Bronchial epithelial cell (primary cell): ENCODE results near the gene CFAP74. TPM values are rescaled to one million over a fixed set of nuclear protein-coding genes. Genes with fewer than 3 reads are reported as not detected.

Experiments used
- DNase-seq: peaks from one replicate; pipeline ENCODE4 v3.0.0-alpha.2; 2010; ENCODE audit warnings: low read depth
- FAIRE-seq: peaks from 2 replicates; lab custom pipeline; 2011; peaks lifted over from hg19 to GRCh38; lab: Jason Lieb, UNC
- H3K27me3 ChIP-seq: 2 replicates; pipeline ENCODE4 v1.5.1; 2011; ENCODE audit warnings: low read length; ENCODE audit not compliant: control insufficient read depth, insufficient read depth
- H3K36me3 ChIP-seq: 2 replicates; pipeline ENCODE4 v1.5.1; 2011; ENCODE audit warnings: low read length; ENCODE audit not compliant: control insufficient read depth, insufficient read depth
- H3K4me3 ChIP-seq: 2 replicates; pipeline ENCODE4 v1.5.1; 2011; ENCODE audit warnings: mild to moderate bottlenecking, low read depth, low read length, control low read depth
- total RNA-seq: library from RNA; depleted of rRNA; stranded (reverse); fragments of >200 nt; gene quantifications from 2 replicates; pipeline ENCODE4 v1.2.1, GENCODE V29; 2014
- TF ChIP-seq, protein P1 (sequence below): IDR thresholded peaks from 2 replicates; pipeline ENCODE4 v1.5.1; 2011; ENCODE audit warnings: mild to moderate bottlenecking, moderate library complexity, low read length, control low read depth, inconsistent platforms; ENCODE audit not compliant: insufficient read depth, severe bottlenecking

Gene CFAP74
- total RNA-seq, 1 donor from 2014 or later: not detected

DNA sequence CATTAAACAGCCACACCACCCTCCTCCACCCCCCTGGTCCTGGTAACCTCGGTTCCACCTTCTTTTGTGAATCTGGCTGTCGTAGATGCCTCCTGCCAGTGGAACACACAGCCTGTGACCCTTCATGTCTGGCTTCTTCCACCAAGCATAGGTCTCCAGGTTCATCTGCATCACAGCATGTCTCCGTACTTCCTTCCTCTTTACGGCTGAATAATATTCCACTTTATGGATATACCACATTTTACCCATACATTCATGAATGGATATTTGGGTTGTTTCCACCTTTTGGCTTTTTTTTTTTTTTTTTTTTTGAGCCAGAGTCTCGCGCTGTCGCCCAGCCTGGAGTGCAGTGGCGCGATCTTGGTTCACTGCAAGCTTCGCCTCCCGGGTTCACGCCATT is 100.4 kb downstream of the CFAP74 start:
- FAIRE-seq (no peak), DNase-seq (no peak)

DNA sequence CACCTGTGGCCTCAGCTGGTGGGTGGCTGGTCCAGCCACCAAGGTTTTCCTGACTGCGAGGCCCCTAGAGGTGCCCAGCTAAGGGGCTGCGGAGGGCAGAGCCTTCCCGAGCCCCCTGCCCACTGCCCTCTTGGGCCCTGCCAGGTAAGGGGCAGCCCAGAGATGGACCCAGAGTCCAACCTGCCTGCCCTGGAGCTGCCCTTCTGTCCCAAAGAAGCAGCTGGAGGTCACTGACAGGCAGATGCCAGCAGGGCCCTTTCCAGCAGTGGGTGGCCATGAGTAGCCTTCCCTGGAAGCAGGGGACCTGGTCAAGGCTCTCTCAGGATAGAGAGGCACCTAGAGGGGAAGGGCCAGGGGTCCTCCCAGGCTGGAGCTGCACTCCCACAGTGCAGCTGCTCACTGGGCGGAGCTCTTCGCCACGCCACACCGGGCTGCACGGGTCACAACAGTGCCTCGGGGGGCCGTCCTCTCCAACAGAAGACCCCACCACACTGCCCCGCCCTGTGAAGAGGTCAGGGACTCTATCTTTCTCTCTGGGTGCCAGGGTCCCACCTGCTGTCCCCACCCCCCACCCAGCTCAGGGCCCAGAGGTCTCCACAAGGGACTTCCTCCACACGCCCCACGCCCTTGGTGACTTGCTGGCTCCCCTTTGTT is 101.8 kb downstream of the CFAP74 start:
- FAIRE-seq (no peak), DNase-seq (no peak)
- Histone ChIP-seq H3K36me3 (no peaks in the 10 kb centered on the region), H3K27me3 (no peaks in the 10 kb centered on the region), H3K4me3 (no peak overlapping the region)
- TF ChIP-seq, protein P1, sequence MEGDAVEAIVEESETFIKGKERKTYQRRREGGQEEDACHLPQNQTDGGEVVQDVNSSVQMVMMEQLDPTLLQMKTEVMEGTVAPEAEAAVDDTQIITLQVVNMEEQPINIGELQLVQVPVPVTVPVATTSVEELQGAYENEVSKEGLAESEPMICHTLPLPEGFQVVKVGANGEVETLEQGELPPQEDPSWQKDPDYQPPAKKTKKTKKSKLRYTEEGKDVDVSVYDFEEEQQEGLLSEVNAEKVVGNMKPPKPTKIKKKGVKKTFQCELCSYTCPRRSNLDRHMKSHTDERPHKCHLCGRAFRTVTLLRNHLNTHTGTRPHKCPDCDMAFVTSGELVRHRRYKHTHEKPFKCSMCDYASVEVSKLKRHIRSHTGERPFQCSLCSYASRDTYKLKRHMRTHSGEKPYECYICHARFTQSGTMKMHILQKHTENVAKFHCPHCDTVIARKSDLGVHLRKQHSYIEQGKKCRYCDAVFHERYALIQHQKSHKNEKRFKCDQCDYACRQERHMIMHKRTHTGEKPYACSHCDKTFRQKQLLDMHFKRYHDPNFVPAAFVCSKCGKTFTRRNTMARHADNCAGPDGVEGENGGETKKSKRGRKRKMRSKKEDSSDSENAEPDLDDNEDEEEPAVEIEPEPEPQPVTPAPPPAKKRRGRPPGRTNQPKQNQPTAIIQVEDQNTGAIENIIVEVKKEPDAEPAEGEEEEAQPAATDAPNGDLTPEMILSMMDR: no peak

More for the DNA sequence above, 100.4 kb downstream of the CFAP74 start:
- TF ChIP-seq, protein P1: no peak
- Histone ChIP-seq H3K27me3 (no peaks in the 10 kb centered on the region), H3K36me3 (no peaks in the 10 kb centered on the region), H3K4me3 (no peak overlapping the region)

DNA sequence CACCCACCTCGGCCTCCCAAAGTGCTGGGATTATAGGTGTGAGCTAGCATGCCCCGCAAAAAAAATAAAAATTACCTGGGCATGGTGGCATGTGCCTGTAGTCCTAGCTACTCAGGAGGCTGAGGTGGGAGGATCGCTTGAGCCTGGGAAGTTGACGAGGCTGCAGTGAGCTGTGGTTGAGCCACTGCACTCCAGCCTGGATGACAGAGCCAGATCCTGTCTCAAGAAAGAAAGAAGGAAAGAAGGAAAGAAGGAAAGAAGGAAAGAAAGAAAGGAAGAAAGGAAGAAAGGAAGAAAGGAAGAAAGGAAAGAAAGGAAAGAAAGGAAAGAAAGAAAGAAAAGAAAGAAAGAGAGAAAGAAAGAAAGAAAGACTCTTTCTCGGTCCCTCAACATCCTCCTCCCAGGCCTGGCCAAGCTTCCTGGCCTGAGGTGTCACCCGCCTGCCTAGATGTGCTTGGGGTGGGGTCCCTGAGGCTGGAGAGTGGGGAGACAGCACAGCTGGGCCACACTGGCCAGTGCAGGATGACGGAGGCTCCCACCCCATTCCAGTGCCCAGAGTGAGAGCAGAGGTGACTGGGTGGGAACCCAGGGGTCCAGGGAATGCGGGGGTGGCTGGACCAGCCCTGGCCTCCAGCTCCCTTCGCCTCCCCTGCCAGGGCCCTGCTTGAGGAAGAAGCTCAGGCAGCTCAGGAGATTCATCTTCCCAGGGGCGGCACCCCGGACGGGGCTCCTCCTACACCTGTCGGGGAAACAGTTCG is 102.5 kb downstream of the CFAP74 start:
- Histone ChIP-seq H3K4me3 (no peak overlapping the region), H3K36me3 (no peaks in the 10 kb centered on the region), H3K27me3 (no peaks in the 10 kb centered on the region)
- TF ChIP-seq, protein P1: no peak
- DNase-seq (no peak), FAIRE-seq (no peak)

DNA sequence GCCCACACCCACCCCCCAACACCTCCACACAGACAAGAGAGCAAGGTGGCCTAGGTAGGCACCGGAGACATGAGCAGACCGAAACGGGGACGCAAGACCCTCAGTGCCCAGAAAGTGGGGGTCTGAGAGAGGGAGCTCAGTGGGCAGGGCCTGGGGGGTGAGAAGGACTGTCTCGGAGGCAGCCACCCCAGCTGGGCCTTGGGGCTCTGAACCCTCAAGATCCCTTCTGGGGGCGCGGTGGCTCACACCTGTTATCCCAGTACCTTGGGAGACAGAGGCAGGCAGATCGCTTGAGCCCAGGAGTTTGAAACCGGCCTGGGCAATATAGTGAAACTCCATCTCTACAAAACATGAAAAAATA is 103.6 kb downstream of the CFAP74 start:
- Histone ChIP-seq H3K27me3 (peaks cover 2% of the 10 kb centered on the region), H3K4me3 (no peak overlapping the region), H3K36me3 (no peaks in the 10 kb centered on the region)
- DNase-seq (no peak), FAIRE-seq (no peak)
- TF ChIP-seq, protein P1: no peak

DNA sequence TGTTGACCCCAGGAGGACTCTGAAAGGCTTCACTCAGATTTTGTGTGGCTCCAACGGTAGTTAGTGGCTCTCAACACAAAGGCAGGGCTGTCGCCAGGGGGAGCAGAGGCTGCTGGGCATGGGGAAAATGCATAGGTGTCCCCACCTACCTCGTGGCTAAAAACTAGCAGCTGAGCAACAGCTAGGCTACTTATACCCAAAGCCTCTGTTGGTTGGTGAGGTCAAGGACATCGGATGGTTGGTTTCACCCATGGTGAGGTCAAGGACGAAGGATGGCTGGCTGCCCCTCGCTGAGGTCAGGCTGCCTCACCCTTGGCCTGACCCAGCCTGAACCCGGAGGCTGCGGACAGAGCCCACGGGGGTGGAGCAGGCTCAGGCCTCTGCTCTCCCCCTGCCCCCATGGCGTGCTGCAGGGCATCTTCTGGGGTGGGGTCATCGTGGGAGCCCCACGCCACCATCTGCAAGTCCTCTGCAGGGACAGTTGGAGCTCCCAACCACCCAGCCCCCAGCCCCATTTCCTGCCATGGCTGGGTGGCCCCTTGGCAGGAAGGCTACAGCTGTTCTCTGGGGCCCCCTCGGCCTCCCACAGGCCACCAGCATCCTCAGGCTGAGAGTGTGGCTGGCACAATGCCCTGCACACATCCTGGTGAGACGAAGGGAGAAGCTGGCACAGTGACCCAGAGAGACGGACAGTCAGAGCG is 104.2 kb downstream of the CFAP74 start:
- TF ChIP-seq, protein P1: peak; percentile 16
- FAIRE-seq (no peak), DNase-seq (no peak)
- no peaks in the 10 kb centered on the region for H3K36me3 ChIP-seq
- H3K27me3 ChIP-seq: peaks cover 2% of the 10 kb centered on the region
- H3K4me3 ChIP-seq: no peak overlapping the region
